ENCODE results near the gene CSMD2. TPM values are rescaled to one million over a fixed set of nuclear protein-coding genes. Genes with fewer than 3 reads are reported as not detected.

CSMD2 gene
- total and polyA plus RNA-seq, 4 experiments from 2014 or later = not detected

- no peak for DNase-seq
- ChIA-PET POLR2A (ENCODE audit: partially characterized antibody) (no interaction called here), CTCF (ENCODE audit: partially characterized antibody) (no interaction called here)
- H3K27ac Mint-ChIP-seq = no peak overlapping the region
- H3K27me3 Mint-ChIP-seq = peaks cover 6% of the 10 kb centered on the region in 2 donors
- Histone ChIP-seq H3K4me3 (ENCODE audit: low read length in 2 of 2) (no peak overlapping the region), H3K27me3 (ENCODE audit: insufficient read depth, low read length) (no peaks in the 10 kb centered on the region), H3K4me1 (ENCODE audit: insufficient read depth, low read length) (no peaks in the 10 kb centered on the region), H3K27ac (ENCODE audit: low read depth, low read length) (no peak overlapping the region), H3K36me3 (ENCODE audit: insufficient read depth, low read length) (no peaks in the 10 kb centered on the region), H3K9me3 (ENCODE audit: control insufficient read depth in 1 of 2, low read length in 2 of 2) (no peaks in the 10 kb centered on the region)
- H3K4me1 Mint-ChIP-seq = no peaks in the 10 kb centered on the region
- H3K4me3 Mint-ChIP-seq = peak overlapping the region in 1 of 8 donors; percentile 31
- peaks cover 0 to 1% (median 0%) of the 10 kb centered on the region in 8 donors for H3K9me3 Mint-ChIP-seq
- intact Hi-C loops (cut with micrococcal nuclease) = no loop called here
- no peaks in the 10 kb centered on the region for H3K36me3 Mint-ChIP-seq
Observed at GRCh38 chr1:33507661-33508060, 657.4 kb downstream of the CSMD2 start.

DNA sequence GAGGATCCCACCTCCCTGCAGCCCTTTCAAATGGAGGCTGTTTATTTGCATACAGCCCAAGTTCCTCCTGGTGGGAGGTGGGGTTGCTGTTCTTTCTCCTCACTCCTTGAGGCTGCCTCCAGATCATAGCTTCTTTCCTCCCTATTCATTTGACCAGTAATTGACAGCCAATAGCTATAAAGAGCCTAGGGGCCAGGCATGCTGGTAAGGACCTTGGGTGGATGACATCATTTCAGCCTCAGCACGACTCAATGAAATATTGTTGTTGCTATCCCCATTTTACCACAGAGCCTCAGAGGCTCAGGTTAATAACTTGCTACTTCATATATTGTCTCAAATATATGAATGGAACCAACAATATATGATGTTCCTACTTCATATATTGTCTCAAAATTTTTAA, 661.5 kb downstream of the CSMD2 start:
- H3K4me1 ChIP-seq (ENCODE audit: insufficient read depth, low read length) = no peaks in the 10 kb centered on the region
- Mint-ChIP-seq H3K27me3 (no peaks in the 10 kb centered on the region), H3K36me3 (peaks cover 3% of the 10 kb centered on the region in 2 donors), H3K27ac (peak overlapping the region in 1 of 7 donors; percentile 56), H3K9me3 (peaks cover 0 to 18% (median 5%) of the 10 kb centered on the region in 8 donors), H3K4me3 (no peak overlapping the region), H3K4me1 (no peaks in the 10 kb centered on the region)
- DNase-seq = no peak
- no peak overlapping the region for H3K4me3 ChIP-seq (ENCODE audit: low read length in 2 of 2)
- no peaks in the 10 kb centered on the region for H3K27me3 ChIP-seq (ENCODE audit: insufficient read depth, low read length)
- H3K27ac ChIP-seq (ENCODE audit: low read depth, low read length) = no peak overlapping the region
- intact Hi-C loops (cut with micrococcal nuclease) = no loop called here
- H3K36me3 ChIP-seq (ENCODE audit: insufficient read depth, low read length) = no peaks in the 10 kb centered on the region
- ChIA-PET POLR2A (ENCODE audit: partially characterized antibody) (no interaction called here), CTCF (ENCODE audit: partially characterized antibody) (no interaction called here)
- H3K9me3 ChIP-seq (ENCODE audit: control insufficient read depth in 1 of 2, low read length in 2 of 2) = no peaks in the 10 kb centered on the region

GRCh38 chr1:33502726-33503125, 662.3 kb downstream of the CSMD2 start:
- no peaks in the 10 kb centered on the region for H3K9me3 ChIP-seq (ENCODE audit: control insufficient read depth in 1 of 2, low read length in 2 of 2)
- no peak overlapping the region for H3K4me3 ChIP-seq (ENCODE audit: low read length in 2 of 2)
- no peaks in the 10 kb centered on the region for H3K36me3 ChIP-seq (ENCODE audit: insufficient read depth, low read length)
- no peak for DNase-seq
- no peaks in the 10 kb centered on the region for H3K4me1 ChIP-seq (ENCODE audit: insufficient read depth, low read length)
- no peak overlapping the region for H3K4me3 Mint-ChIP-seq
- H3K4me1 Mint-ChIP-seq = no peaks in the 10 kb centered on the region
- no peaks in the 10 kb centered on the region for H3K27me3 Mint-ChIP-seq
- intact Hi-C loops (cut with micrococcal nuclease) = no loop called here
- no peaks in the 10 kb centered on the region for H3K27me3 ChIP-seq (ENCODE audit: insufficient read depth, low read length)
- H3K27ac Mint-ChIP-seq = no peak overlapping the region
- H3K27ac ChIP-seq (ENCODE audit: low read depth, low read length) = no peak overlapping the region
- POLR2A ChIA-PET (ENCODE audit: partially characterized antibody) = no interaction called here
- H3K9me3 Mint-ChIP-seq = peaks cover 0 to 26% (median 10%) of the 10 kb centered on the region in 8 donors
- CTCF ChIA-PET (ENCODE audit: partially characterized antibody) = no interaction called here
- H3K36me3 Mint-ChIP-seq = peaks cover 8% of the 10 kb centered on the region in 2 donors

- Histone ChIP-seq H3K9me3 (ENCODE audit: control insufficient read depth in 1 of 2, low read length in 2 of 2) (no peaks in the 10 kb centered on the region), H3K27ac (ENCODE audit: low read depth, low read length) (no peak overlapping the region), H3K36me3 (ENCODE audit: insufficient read depth, low read length) (no peaks in the 10 kb centered on the region), H3K4me1 (ENCODE audit: insufficient read depth, low read length) (no peaks in the 10 kb centered on the region), H3K4me3 (ENCODE audit: low read length in 2 of 2) (no peak overlapping the region), H3K27me3 (ENCODE audit: insufficient read depth, low read length) (no peaks in the 10 kb centered on the region)
- CTCF ChIA-PET (ENCODE audit: partially characterized antibody) = no interaction called here
- H3K36me3 Mint-ChIP-seq = peaks cover 13 to 17% of the 10 kb centered on the region in 2 donors
- no peak overlapping the region for H3K27ac Mint-ChIP-seq
- intact Hi-C loops (cut with micrococcal nuclease) = no loop called here
- H3K4me1 Mint-ChIP-seq = no peaks in the 10 kb centered on the region
- POLR2A ChIA-PET (ENCODE audit: partially characterized antibody) = no interaction called here
- H3K9me3 Mint-ChIP-seq = peaks cover 3 to 36% (median 19%) of the 10 kb centered on the region in 8 donors
- no peak overlapping the region for H3K4me3 Mint-ChIP-seq
- no peaks in the 10 kb centered on the region for H3K27me3 Mint-ChIP-seq
- DNase-seq = no peak
Observed at GRCh38 chr1:33501774-33502173, 663.3 kb downstream of the CSMD2 start.

GRCh38 chr1:33501309-33501708, 663.7 kb downstream of the CSMD2 start:
- no peak overlapping the region for H3K4me3 Mint-ChIP-seq
- Histone ChIP-seq H3K4me3 (ENCODE audit: low read length in 2 of 2) (no peak overlapping the region), H3K27me3 (ENCODE audit: insufficient read depth, low read length) (no peaks in the 10 kb centered on the region), H3K9me3 (ENCODE audit: control insufficient read depth in 1 of 2, low read length in 2 of 2) (no peaks in the 10 kb centered on the region), H3K4me1 (ENCODE audit: insufficient read depth, low read length) (no peaks in the 10 kb centered on the region), H3K27ac (ENCODE audit: low read depth, low read length) (no peak overlapping the region), H3K36me3 (ENCODE audit: insufficient read depth, low read length) (no peaks in the 10 kb centered on the region)
- DNase-seq = no peak
- peaks cover 4 to 39% (median 21%) of the 10 kb centered on the region in 8 donors for H3K9me3 Mint-ChIP-seq
- H3K27me3 Mint-ChIP-seq = no peaks in the 10 kb centered on the region
- H3K36me3 Mint-ChIP-seq = peaks cover 15 to 19% of the 10 kb centered on the region in 2 donors
- no peaks in the 10 kb centered on the region for H3K4me1 Mint-ChIP-seq
- H3K27ac Mint-ChIP-seq = no peak overlapping the region
- intact Hi-C loops (cut with micrococcal nuclease) = no loop called here
- CTCF ChIA-PET (ENCODE audit: partially characterized antibody) = no interaction called here
- POLR2A ChIA-PET (ENCODE audit: partially characterized antibody) = no interaction called here

- intact Hi-C loops (cut with micrococcal nuclease) = no loop called here
- no peak for DNase-seq
- Mint-ChIP-seq H3K9me3 (peaks cover 6 to 47% (median 28%) of the 10 kb centered on the region in 8 donors), H3K36me3 (peaks cover 21% of the 10 kb centered on the region in 2 donors), H3K4me3 (no peak overlapping the region), H3K4me1 (no peaks in the 10 kb centered on the region), H3K27ac (no peak overlapping the region), H3K27me3 (no peaks in the 10 kb centered on the region)
- H3K9me3 ChIP-seq (ENCODE audit: control insufficient read depth in 1 of 2, low read length in 2 of 2) = peaks cover 0 to 6% of the 10 kb centered on the region in 2 donors
- no peaks in the 10 kb centered on the region for H3K36me3 ChIP-seq (ENCODE audit: insufficient read depth, low read length)
- no peak overlapping the region for H3K27ac ChIP-seq (ENCODE audit: low read depth, low read length)
- no peaks in the 10 kb centered on the region for H3K27me3 ChIP-seq (ENCODE audit: insufficient read depth, low read length)
- POLR2A ChIA-PET (ENCODE audit: partially characterized antibody) = no interaction called here
- H3K4me3 ChIP-seq (ENCODE audit: low read length in 2 of 2) = no peak overlapping the region
- CTCF ChIA-PET (ENCODE audit: partially characterized antibody) = no interaction called here
- no peaks in the 10 kb centered on the region for H3K4me1 ChIP-seq (ENCODE audit: insufficient read depth, low read length)
Observed at GRCh38 chr1:33500547-33500946, 664.5 kb downstream of the CSMD2 start.

DNA sequence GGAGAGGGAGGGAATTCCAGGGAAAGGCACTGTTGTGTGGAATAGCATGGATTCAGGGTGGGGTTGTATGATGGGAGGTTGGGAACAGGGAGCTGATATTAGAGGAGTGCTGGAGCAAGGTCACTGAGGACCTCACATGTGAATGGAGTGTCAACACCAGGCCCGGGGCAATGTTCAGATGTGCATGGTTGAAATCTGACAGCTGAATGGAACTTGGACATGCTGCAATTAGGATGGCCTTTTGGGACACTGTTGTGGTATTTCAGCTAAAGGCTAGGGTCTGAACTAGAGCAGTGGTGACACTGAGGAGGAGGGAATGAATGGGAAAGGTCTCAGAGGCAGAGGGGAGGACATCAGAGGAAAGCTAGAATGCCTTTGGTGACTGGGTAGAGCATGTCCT, 667.6 kb downstream of the CSMD2 start:
- no peaks in the 10 kb centered on the region for H3K27me3 ChIP-seq (ENCODE audit: insufficient read depth, low read length)
- H3K9me3 ChIP-seq (ENCODE audit: control insufficient read depth in 1 of 2, low read length in 2 of 2) = peaks cover 0 to 31% of the 10 kb centered on the region in 2 donors
- H3K4me1 ChIP-seq (ENCODE audit: insufficient read depth, low read length) = no peaks in the 10 kb centered on the region
- no peak overlapping the region for H3K4me3 ChIP-seq (ENCODE audit: low read length in 2 of 2)
- ChIA-PET POLR2A (ENCODE audit: partially characterized antibody) (no interaction called here), CTCF (ENCODE audit: partially characterized antibody) (no interaction called here)
- Mint-ChIP-seq H3K4me1 (no peaks in the 10 kb centered on the region), H3K4me3 (no peak overlapping the region), H3K27me3 (no peaks in the 10 kb centered on the region), H3K27ac (no peak overlapping the region), H3K9me3 (peaks cover 6 to 74% (median 54%) of the 10 kb centered on the region in 8 donors), H3K36me3 (peaks cover 46% of the 10 kb centered on the region in 2 donors)
- intact Hi-C loops (cut with micrococcal nuclease) = no loop called here
- H3K36me3 ChIP-seq (ENCODE audit: insufficient read depth, low read length) = no peaks in the 10 kb centered on the region
- DNase-seq = no peak
- no peak overlapping the region for H3K27ac ChIP-seq (ENCODE audit: low read depth, low read length)

DNA sequence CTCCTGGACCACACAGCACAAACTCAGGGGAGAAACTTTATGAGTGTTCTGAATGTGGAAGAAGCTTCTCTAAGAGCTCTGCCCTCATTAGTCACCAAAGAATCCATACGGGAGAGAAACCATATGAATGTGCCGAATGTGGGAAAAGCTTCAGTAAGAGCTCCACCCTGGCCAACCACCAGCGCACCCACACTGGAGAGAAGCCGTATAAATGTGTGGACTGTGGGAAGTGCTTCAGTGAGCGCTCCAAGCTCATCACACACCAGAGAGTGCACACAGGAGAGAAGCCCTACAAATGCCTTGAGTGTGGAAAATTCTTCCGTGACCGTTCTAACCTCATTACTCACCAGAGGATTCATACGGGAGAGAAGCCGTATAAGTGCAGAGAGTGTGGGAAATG, 670.1 kb downstream of the CSMD2 start:
- Histone ChIP-seq H3K4me1 (ENCODE audit: insufficient read depth, low read length) (no peaks in the 10 kb centered on the region), H3K9me3 (ENCODE audit: control insufficient read depth in 1 of 2, low read length in 2 of 2) (peaks cover 0 to 31% of the 10 kb centered on the region in 2 donors), H3K36me3 (ENCODE audit: insufficient read depth, low read length) (peaks cover 2% of the 10 kb centered on the region), H3K27me3 (ENCODE audit: insufficient read depth, low read length) (no peaks in the 10 kb centered on the region), H3K27ac (ENCODE audit: low read depth, low read length) (no peak overlapping the region), H3K4me3 (ENCODE audit: low read length in 2 of 2) (no peak overlapping the region)
- Mint-ChIP-seq H3K4me3 (no peak overlapping the region), H3K9me3 (peaks cover 6 to 77% (median 54%) of the 10 kb centered on the region in 8 donors), H3K27ac (no peak overlapping the region), H3K27me3 (no peaks in the 10 kb centered on the region), H3K36me3 (peaks cover 62 to 68% of the 10 kb centered on the region in 2 donors), H3K4me1 (no peaks in the 10 kb centered on the region)
- intact Hi-C loops (cut with micrococcal nuclease) = no loop called here
- ChIA-PET POLR2A (ENCODE audit: partially characterized antibody) (no interaction called here), CTCF (ENCODE audit: partially characterized antibody) (no interaction called here)
- no peak for DNase-seq
